Measurements from ENCODE around the gene UFSP1.
A peak's percentile ranks its signal among the peaks of the same experiment; 100 is the strongest.

The UFSP1 gene

GRCh38 chr7:100890653-100891567 lies 1.4 kb upstream of the UFSP1 start:
- in situ Hi-C loops (cut with MboI; ENCODE audit: low sequenced_read_pairs, unreplicated experiment) = no loop called here
- DNase-seq (ENCODE audit: low spot score) = no peak
- no peak for TF ChIP-seq CTCF (IDR thresholded peaks at IDR 0.05; ENCODE audit: borderline replicate concordance, control extremely low read depth, extremely low read depth, insufficient read depth, missing control alignments)

- no peak for TF ChIP-seq CTCF (IDR thresholded peaks at IDR 0.05; ENCODE audit: borderline replicate concordance, control extremely low read depth, extremely low read depth, insufficient read depth, missing control alignments)
- in situ Hi-C loops (cut with MboI; ENCODE audit: low sequenced_read_pairs, unreplicated experiment) = no loop called here
- no peak for DNase-seq (ENCODE audit: low spot score)
These were observed 1.1 kb downstream of the UFSP1 start for GRCh38 chr7:100888291-100888987.

DNA sequence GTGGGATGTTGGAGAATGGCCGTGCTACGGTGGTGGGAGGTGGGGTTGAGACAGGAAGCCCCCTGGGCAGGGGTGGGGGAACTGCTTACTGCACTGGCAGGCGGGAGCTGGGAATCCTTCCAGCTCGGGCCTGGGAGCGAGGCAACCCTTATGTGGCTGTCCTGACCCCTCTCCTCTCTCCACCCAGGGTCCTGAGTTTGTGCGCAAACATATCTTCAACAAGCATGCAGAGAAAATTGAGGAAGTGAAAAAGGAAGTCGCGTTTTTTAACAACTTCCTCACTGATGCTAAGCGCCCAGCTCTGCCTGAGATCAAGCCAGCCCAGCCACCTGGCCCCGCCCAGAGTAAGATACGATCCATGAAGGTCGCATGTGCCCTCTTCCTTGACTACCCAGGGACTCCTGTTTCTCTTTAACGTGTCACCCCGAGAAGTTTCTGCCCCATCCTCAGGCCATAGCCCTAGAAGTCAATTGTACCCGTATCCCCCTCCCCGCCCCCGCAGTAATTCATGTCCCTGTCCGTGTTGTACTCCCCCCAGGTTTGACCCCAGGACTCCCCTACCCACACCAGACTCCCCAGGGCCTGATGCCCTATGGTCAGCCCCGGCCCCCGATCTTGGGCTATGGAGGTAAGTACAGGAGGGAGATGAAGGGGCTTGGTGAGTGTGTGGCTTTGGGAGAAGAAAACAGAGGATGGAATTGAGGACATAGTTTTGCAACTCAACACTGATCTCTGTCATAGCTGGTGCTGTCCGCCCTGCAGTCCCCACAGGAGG lies 1.8 kb downstream of the UFSP1 start:
- no peak for TF ChIP-seq CTCF (IDR thresholded peaks at IDR 0.05; ENCODE audit: borderline replicate concordance, control extremely low read depth, extremely low read depth, insufficient read depth, missing control alignments)
- in situ Hi-C loops (cut with MboI; ENCODE audit: low sequenced_read_pairs, unreplicated experiment) = no loop called here
- peak; percentile 86 for DNase-seq (ENCODE audit: low spot score)

DNA sequence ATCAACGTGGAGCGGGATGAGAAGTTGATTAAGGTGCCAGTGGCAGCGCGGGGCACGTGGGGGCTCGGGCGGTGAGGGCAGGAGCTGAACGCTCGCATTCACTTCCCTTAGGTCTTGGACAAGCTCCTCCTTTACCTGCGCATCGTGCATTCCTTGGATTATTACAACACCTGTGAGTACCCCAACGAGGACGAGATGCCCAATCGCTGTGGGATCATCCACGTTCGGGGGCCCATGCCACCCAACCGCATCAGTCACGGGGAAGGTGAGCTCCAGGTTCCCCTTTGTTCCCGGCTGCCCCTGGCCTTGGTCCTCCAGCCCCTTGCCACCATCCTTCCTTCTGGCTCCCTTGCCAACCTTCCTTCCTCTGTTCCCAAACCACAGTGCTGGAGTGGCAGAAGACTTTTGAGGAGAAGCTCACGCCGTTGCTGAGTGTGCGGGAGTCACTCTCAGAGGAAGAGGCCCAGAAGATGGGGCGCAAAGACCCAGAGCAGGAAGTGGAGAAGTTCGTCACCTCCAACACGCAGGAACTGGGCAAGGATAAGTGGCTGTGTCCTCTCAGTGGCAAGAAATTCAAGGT lies 2.5 kb downstream of the UFSP1 start:
- in situ Hi-C loops (cut with MboI; ENCODE audit: low sequenced_read_pairs, unreplicated experiment) = no loop called here

GRCh38 chr7:100886142-100886935 lies 3.2 kb downstream of the UFSP1 start:
- in situ Hi-C loops (cut with MboI; ENCODE audit: low sequenced_read_pairs, unreplicated experiment) = no loop called here
- no peak for DNase-seq (ENCODE audit: low spot score)
- TF ChIP-seq CTCF (IDR thresholded peaks at IDR 0.05; ENCODE audit: borderline replicate concordance, control extremely low read depth, extremely low read depth, insufficient read depth, missing control alignments) = no peak

More for the DNA sequence above, 2.5 kb downstream of the UFSP1 start:
- DNase-seq (ENCODE audit: low spot score) = no peak
- no peak for TF ChIP-seq CTCF (IDR thresholded peaks at IDR 0.05; ENCODE audit: borderline replicate concordance, control extremely low read depth, extremely low read depth, insufficient read depth, missing control alignments)
